Peyer's patch (tissue), 4 donors: Measurements from ENCODE around the gene NPAS2. TPM values are rescaled to one million over a fixed set of nuclear protein-coding genes. Genes with fewer than 3 reads are reported as not detected.
A peak's percentile ranks its signal among the peaks of the same experiment; 100 is the strongest.

Source experiments
- DNase-seq, 3 donors: peaks; one replicate each; pipeline ENCODE4 v3.0.0-alpha.2; 2017 to 2019
- H3K27ac ChIP-seq, 4 donors: fragments of 200-600 bp; sonication (generic); one replicate each; pipeline ENCODE4 v1.5.1; 2016 to 2019
- H3K27me3 ChIP-seq, 2 donors: fragments of 200-600 bp; sonication (generic); one replicate each; pipeline ENCODE4 v1.5.1; 2019
- H3K36me3 ChIP-seq, 3 donors: fragments of 200-600 bp; sonication (generic); one replicate each; pipeline ENCODE4 v1.5.1; 2016 to 2019
- H3K4me1 ChIP-seq, 4 donors: fragments of 200-600 bp; sonication (generic); one replicate each; pipeline ENCODE4 v1.5.1; 2016 to 2019
- H3K4me3 ChIP-seq, 4 donors: fragments of 200-600 bp; sonication (generic); 1 replicate in 3 of 4; 2 replicates in 1 of 4; pipeline ENCODE4 v1.5.1; 2016 to 2019; ENCODE audit warnings: mild to moderate bottlenecking in 1 of 4
- H3K9me3 ChIP-seq, 4 donors: fragments of 200-600 bp; sonication (generic); one replicate each; pipeline ENCODE4 v1.5.1; 2016 to 2019; ENCODE audit warnings: mild to moderate bottlenecking in 1 of 4
- POLR2A ChIP-seq, 2 donors: fragments of 450-650 bp; IDR thresholded peaks; one replicate each; pipeline ENCODE4 v1.5.1; 2017; ENCODE audit warnings: antibody characterized with exemption in 2 of 2, mild to moderate bottlenecking in 2 of 2, moderate library complexity in 2 of 2
- total RNA-seq, 4 donors: library from RNA; depleted of rRNA; stranded (reverse); fragments of >200 nt; gene quantifications; one replicate each; pipeline ENCODE4 v1.1.0, GENCODE V29; 2016
- TF ChIP-seq, protein P1 (sequence below), 6 experiments: fragments of 450-650 bp in 4 of 6; fragments of 200-600 bp in 2 of 6; sonication (generic) in 1 of 6; IDR thresholded peaks; one replicate each; pipeline ENCODE4 v1.5.1; 2017 to 2019; ENCODE audit warnings: antibody characterized with exemption in 6 of 6, mild to moderate bottlenecking in 3 of 6, moderate library complexity in 1 of 6

The NPAS2 gene
- total RNA-seq, 4 donors from 2014 or later: 29.7 to 99.5 (median 95.5) TPM

- Histone ChIP-seq H3K4me1 (no peaks in the 10 kb centered on the region), H3K9me3 (no peaks in the 10 kb centered on the region), H3K36me3 (no peaks in the 10 kb centered on the region), H3K4me3 (no peak overlapping the region), H3K27me3 (no peaks in the 10 kb centered on the region), H3K27ac (no peak overlapping the region)
- DNase-seq: no peak
- TF ChIP-seq POLR2A (IDR thresholded peaks at IDR 0.05): no peak
- TF ChIP-seq, protein P1, sequence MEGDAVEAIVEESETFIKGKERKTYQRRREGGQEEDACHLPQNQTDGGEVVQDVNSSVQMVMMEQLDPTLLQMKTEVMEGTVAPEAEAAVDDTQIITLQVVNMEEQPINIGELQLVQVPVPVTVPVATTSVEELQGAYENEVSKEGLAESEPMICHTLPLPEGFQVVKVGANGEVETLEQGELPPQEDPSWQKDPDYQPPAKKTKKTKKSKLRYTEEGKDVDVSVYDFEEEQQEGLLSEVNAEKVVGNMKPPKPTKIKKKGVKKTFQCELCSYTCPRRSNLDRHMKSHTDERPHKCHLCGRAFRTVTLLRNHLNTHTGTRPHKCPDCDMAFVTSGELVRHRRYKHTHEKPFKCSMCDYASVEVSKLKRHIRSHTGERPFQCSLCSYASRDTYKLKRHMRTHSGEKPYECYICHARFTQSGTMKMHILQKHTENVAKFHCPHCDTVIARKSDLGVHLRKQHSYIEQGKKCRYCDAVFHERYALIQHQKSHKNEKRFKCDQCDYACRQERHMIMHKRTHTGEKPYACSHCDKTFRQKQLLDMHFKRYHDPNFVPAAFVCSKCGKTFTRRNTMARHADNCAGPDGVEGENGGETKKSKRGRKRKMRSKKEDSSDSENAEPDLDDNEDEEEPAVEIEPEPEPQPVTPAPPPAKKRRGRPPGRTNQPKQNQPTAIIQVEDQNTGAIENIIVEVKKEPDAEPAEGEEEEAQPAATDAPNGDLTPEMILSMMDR (IDR thresholded peaks at IDR 0.05): peak in 1 of 6 experiments; percentile 10
These were observed 99.4 kb downstream of the NPAS2 start for GRCh38 chr2:100919316-100919715.

DNA sequence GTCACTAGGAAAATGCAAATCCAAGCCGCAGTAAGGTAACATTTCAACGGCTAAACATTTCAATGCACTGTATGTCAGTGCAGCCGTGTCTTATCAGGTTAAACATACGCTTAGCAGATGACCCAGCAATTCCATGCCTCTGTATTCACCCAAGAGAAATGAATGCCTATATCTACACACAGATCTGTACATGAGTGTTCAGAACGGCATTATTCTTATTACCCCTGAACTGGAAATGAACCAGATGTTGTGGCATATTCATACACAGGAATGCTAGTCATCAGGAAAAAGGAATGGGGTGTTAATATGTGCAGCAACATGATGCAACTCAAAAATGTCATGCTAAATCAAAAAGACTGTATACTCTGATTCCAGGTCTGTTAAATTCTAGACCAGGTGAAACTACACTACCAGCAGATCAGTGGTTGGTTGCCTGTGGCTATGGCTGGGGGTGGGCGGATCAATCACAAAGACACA is 101.8 kb downstream of the NPAS2 start:
- Histone ChIP-seq H3K36me3 (no peaks in the 10 kb centered on the region), H3K4me3 (no peak overlapping the region), H3K27me3 (no peaks in the 10 kb centered on the region), H3K9me3 (no peaks in the 10 kb centered on the region), H3K4me1 (peaks cover 0 to 4% (median 1%) of the 10 kb centered on the region in 4 donors), H3K27ac (no peak overlapping the region)
- TF ChIP-seq, protein P1 (IDR thresholded peaks at IDR 0.05): no peak
- TF ChIP-seq POLR2A (IDR thresholded peaks at IDR 0.05): no peak
- no peak for DNase-seq

DNA sequence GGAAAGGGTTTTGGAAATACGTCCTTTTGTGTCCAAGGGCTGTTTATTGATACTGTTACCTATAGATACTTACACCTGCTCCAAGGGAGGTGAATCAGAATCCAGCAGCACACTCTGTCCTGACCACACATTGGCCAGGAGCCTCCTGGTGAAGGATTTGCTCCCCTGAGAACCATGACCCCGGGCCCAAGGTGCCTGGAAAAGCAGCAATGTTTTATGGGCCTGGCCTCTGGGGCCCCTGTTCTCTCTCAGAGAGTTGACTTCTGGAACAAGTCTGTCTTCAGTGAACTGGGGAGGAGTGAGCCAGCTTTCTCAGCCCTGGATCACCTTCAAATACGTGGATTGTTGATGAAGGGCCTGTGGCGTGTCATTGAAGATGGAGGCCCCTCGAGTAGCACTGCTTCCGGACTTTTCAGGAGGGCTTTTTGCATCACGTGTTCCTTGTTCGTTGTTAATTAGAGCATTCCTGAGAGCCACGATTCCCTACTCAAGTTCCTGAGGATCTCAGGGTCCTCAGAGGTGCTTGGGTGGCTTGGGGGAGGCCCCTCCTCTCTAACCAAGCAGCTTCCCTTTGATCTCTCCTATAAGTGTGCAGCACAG is 103.6 kb downstream of the NPAS2 start:
- Histone ChIP-seq H3K9me3 (no peaks in the 10 kb centered on the region), H3K36me3 (peaks cover 0 to 10% (median 0%) of the 10 kb centered on the region in 3 donors), H3K4me3 (no peak overlapping the region), H3K4me1 (peaks cover 0 to 4% (median 1%) of the 10 kb centered on the region in 4 donors), H3K27me3 (no peaks in the 10 kb centered on the region), H3K27ac (peak overlapping the region in 1 of 4 donors; percentile 84)
- TF ChIP-seq, protein P1 (IDR thresholded peaks at IDR 0.05): no peak
- TF ChIP-seq POLR2A (IDR thresholded peaks at IDR 0.05): no peak
- DNase-seq: peak in 1 of 3 donors; percentile 60

DNA sequence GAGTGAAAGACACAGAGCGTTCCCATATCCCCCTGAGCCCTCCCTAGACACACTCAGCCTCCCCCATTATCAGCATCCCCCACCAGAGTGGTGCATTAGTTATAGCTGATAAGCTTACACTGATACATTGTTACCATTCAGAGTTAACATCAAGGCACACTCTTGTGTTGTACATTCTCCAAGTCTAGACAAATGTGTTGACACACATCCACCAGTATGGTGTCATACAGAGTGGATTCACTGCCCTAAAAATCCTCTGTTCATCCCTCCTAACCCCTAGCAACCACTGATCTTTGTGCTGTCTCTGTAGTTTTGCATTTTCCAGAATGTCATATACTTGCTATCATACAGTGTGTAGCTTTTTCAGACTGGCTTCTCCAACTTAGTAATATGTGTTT is 104.2 kb downstream of the NPAS2 start:
- Histone ChIP-seq H3K4me1 (peaks cover 0 to 4% (median 1%) of the 10 kb centered on the region in 4 donors), H3K4me3 (peak overlapping the region in 1 of 4 donors; percentile 32), H3K27ac (peak overlapping the region in 3 of 4 donors; percentile 67 to 84 (median 80)), H3K9me3 (no peaks in the 10 kb centered on the region), H3K27me3 (no peaks in the 10 kb centered on the region), H3K36me3 (peaks cover 0 to 10% (median 0%) of the 10 kb centered on the region in 3 donors)
- no peak for DNase-seq
- TF ChIP-seq, protein P1 (IDR thresholded peaks at IDR 0.05): no peak
- no peak for TF ChIP-seq POLR2A (IDR thresholded peaks at IDR 0.05)

GRCh38 chr2:100924520-100925451 is 104.8 kb downstream of the NPAS2 start:
- H3K4me3 ChIP-seq: peak overlapping the region in 2 of 4 donors; percentile 28 to 32
- peak; percentile 23 to 77 (median 66) for DNase-seq

More at GRCh38 chr2:100924520-100925451, 104.8 kb downstream of the NPAS2 start:
- no peaks in the 10 kb centered on the region for H3K27me3 ChIP-seq
- no peaks in the 10 kb centered on the region for H3K9me3 ChIP-seq
- peak overlapping the region; percentile 40 to 84 (median 74) for H3K27ac ChIP-seq
- TF ChIP-seq, protein P1 (IDR thresholded peaks at IDR 0.05): no peak
- TF ChIP-seq POLR2A (IDR thresholded peaks at IDR 0.05): peak in 1 of 2 donors; percentile 49
- H3K4me1 ChIP-seq: peaks cover 0 to 4% (median 1%) of the 10 kb centered on the region in 4 donors
- H3K36me3 ChIP-seq: peaks cover 0 to 10% (median 0%) of the 10 kb centered on the region in 3 donors
